ENCODE data around the gene NCAPD3.
A peak's percentile ranks its signal among the peaks of the same experiment; 100 is the strongest.

NCAPD3 gene

DNA sequence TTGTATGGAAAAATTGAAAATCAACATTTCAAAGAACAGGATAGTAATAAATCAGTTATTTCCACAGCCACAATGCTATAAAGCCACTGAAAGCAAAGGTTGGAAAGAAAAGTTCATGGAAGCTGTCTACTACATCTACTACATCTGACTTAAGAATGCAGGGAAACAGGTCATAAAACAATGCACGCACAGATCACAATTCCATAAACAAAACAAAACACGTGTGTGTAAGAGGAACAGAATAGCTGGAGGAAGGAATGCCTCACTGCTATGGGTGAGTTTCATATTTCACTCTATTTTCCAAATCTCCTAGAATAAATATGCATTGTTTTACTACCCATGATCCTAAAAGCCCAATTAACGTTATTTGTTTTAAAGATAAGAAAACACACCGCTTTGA is 66.3 kb downstream of the NCAPD3 start:
- no peak for DNase-seq

DNA sequence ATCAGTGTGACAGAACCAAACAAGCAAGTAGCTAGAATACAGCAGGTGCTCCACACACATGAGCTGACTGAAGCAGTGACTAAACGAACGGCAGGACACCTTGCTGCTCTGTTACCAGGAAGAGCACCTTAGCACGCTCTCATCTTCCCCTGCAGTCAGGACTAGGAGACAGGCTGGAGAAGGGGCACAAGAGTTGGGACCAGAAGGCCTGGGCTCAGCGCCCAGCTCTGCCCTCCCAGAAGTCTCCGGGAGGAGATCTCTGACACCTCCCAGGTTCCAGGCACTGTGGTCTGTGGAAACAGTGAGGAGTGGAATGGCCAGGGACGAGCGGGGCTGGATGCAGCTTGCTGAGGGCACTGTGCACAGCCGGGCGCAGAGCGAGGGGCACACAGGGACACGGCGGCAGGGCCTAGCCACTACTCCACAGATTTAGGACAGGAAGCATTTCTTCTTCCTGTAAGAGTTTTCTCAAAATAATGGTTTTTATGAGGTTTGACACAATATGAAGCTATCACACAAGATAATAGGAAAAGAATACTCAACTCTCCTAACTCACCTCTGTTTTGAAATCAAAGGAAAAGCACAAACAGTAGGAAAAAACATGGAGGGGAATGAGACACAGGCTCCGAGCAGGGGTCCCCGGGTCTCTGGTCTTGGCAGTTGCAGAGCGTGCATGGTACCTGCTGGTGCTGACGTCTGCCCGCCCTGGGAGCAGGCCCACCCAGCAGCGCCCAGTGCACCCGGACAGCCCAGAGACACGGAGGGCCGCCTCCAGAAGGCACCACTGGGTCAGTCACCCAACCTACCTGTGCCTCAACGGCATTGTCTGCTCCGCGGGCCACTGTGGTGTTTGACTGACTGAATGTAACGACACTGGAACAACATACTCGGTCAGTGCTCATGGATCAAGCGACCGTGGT is 67.6 kb downstream of the NCAPD3 start:
- DNase-seq = no peak

DNA sequence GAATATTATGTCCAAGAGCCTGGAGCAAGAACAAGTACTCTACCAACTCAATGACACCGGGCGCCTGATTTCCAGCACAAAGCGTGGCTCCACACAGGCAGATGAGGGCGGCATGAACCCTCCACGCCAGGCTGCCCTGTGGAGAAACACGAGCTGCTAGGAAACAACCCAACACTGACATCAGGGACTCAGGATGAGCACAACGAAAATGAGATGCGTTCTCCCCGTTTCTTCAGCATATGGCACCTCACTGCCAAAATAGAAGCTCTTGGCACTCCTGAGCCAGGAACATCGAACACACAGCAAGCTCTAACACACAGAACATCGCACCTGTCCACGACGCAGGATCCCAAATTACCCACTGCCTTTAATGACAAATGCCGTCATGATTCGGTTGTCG is 68.3 kb downstream of the NCAPD3 start:
- no peak for DNase-seq

DNA sequence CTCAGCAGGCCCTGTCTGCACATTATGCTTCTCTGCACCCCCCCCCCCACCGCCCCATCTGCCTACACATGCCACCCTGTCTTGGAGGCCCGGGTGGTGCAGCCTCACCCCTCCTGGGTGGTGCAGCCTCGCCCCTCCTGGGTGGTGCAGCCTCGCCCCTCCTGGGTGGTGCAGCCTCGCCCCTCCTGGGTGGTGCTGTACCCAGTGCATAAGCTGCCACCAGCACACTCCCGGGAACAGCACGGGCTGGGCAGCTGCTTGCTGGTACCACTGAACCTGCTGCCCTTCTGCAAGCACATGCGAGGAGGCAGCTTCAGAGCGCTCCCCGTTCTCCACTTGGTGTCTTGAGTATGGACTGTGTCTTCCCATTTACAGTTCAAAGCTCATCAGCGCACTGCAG is 69.3 kb downstream of the NCAPD3 start:
- DNase-seq = no peak

DNA sequence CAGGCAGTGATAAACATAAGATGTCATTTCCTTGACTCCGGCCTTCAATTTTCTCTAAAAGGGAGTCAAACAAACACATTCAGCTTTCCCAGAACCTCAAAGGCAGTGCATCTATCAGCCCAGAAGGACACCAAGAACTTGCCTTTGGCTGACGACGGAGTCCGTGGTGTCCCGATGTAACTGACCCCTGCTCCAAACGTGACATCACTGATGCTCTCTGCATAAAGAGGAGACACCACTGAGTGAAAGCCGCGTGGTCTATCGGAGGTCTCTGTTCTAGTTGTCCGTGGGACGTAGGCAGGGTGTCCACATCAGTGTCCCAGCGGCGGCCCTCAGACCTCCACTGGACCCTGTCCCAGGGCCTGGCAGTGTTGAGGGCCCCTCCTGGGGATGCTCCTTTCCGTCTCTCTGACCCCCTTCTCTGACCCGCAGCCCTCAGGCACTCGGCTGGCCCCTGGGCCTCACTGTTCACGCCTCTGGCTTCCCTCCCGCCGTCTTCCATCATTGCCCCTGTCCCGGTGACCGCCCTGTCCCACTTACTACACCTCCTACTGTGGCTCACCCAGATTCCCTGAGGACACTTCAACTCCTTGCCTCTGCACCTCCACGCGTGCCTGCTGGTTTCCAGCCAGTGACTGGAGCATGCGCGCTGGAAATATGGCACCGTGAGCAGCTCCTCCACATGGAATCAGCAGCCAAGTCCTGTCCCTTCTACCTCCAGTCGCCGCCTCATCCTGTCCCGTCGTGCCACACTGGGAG is 70.4 kb downstream of the NCAPD3 start:
- DNase-seq = no peak

DNA sequence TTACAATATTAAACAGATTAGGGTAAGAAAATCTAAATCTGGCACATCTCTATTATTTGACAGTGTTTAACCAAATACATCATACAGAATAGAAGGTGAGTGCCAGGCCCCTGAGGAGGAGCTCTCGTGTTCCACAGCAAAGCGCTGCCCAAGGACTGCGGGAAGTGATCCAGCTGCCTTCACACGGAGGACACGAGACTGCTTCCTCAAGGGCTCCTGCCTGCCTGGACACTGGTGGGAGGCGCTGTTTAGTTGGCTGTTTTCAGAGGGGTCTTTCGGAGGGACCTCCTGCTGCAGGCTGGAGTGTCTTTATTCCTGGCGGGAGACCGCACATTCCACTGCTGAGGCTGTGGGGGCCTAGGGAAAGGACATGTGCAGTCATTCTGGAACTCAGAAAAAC is 71.1 kb downstream of the NCAPD3 start:
- no peak for DNase-seq

DNA sequence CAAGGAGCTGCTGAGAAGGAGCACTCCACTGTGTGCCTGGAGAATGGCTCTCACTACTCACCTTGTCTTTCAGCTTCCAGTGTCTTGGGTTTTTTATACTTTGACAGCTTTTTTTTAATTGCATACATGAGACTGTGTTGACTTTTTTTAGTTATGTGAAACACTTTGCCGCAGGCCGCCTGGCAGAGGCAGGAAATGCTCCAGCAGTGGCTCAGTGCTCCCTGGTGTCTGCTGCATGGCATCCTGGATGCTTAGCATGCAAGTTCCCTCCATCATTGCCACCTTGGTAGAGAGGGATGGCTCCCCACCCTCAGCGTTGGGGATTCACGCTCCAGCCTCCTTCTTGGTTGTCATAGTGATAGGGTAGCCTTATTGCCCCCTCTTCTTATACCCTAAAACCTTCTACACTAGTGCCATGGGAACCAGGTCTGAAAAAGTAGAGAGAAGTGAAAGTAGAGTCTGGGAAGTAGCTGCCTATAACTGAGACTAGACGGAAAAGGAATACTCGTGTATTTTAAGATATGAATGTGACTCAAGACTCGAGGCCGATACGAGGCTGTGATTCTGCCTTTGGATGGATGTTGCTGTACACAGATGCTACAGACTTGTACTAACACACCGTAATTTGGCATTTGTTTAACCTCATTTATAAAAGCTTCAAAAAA is 72.6 kb downstream of the NCAPD3 start:
- no peak for DNase-seq

DNA sequence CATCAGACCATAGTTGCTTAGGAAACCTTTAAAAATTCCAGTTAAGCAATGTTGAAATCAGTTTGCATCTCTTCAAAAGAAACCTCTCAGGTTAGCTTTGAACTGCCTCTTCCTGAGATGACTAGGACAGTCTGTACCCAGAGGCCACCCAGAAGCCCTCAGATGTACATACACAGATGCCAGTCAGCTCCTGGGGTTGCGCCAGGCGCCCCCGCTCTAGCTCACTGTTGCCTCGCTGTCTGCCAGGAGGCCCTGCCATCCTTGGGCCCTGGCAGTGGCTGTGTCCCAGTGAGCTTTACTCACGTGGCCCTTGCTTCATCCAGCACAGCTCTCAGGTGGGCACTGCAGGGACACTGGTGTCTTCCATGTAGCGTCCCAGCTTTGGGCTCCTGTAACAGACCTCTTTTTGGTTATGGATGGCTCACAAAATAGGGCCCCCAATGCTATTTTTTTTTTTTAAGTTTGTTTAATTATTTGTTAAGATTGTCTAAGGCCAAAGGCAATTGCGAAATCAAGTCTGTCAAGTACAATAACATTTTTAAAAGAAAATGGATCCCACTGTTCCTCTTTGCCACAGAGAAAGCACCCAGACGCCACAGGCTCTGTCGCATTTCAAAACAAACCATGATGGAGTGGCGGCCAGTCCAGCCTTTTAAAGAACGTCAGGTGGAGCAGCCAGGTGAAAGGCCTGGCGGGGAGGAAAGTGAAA is 73.4 kb downstream of the NCAPD3 start:
- DNase-seq = no peak

DNA sequence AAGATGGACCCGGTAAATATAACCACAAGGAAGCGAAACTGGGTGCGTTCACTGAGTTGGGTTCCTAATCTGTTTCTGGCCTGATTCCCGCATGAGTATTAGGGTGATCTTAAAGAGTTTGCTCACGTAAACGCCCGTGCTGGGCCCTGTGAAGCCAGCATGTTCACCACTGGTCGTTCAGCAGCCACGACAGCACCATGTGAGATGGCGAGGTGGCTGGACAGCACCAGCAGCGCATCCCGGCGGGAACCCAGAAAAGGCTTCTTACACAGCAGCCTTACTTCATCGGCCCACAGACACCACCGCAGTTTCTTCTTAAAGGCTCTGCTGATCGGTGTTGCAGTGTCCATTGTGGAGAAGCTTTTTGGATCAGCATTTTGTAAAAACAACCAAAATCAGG is 74.4 kb downstream of the NCAPD3 start:
- DNase-seq = no peak

DNA sequence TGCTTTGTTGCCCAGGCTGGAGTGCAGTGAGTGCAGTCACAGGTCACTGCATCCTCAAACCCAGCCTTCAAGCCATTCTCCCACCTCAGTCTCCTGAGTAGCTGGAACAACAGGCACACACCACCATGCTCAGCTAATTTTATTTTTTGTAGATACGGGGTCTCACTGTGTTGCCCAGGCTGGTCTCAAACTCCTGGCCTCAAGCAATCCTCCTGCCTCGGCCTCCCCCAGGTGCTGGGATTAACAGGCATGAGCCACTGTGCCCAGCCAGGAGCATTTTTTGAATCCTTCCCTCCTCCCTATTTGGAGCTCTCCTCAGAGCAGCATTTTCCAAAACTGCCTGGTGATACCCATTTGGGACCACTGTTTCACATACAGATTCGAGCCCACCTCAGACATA is 77.2 kb downstream of the NCAPD3 start:
- no peak for DNase-seq

DNA sequence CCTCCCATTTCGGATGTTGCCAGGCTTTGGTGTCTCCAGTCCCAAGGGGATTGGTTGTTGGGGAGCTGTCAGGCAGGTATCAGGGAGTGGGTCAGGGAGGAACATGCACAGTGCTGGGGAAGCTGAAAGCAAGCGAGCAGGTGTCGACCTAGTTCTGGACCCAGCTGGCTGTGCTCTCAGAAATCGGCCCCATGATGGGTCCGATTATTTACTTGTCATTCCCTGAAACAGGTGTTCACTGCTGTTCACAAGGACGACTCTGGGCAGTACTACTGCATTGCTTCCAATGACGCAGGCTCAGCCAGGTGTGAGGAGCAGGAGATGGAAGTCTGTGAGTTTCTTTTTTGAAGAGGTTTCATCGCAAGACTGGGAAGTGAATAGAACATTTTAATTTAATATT is 78.1 kb downstream of the NCAPD3 start:
- no peak for DNase-seq

DNA sequence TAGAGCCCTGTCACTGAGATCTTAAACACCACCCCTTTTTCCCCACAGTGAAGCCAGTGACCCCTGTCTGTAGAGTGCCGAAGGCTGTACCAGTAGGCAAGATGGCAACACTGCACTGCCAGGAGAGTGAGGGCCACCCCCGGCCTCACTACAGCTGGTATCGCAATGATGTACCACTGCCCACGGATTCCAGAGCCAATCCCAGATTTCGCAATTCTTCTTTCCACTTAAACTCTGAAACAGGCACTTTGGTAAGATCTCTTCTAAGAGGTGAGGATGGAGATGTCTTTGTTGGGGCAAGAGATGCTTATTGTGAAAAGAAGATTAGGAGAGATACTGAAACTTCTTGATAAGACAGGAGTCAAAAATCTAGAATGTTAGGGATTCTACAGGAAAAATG is 79.0 kb downstream of the NCAPD3 start:
- no peak for DNase-seq

DNA sequence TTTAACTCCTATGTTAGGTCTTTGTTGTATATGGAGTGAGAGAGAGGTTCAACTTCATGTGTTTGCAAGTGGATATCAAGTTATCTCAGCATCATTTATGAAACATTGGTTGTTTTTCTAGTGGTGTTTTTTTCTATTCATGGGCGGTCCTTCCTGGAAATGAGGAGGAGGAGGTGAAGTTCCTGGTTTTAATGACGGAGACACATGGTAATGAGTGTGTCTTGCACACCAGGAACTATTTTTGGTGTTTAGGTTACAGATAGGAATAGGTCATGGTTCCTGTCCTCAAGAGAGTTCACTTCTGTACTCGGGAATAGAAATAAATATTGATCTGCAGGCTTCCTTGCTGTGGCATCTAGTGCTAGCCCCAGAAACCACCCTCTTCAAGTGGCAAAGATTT is 80.0 kb downstream of the NCAPD3 start:
- no peak for DNase-seq

DNA sequence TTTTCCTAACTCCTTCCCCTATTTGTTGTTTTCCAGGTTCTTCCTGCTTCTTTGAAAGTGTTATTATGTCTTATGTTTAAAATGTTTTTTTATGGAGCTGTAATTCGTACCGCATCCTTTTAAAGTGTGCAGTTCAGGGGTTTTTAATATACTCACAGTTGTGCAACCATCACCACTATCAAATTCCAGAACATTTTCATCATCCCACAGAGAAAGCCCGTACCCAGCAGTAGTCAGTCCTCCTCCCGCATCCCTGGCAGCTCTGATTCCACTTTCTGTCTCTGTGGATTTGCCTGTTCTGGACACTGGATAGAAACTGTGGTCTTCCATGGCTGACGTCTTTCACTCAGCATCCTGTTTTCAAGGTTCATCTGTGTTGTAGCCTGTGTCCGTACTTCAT is 81.2 kb downstream of the NCAPD3 start:
- DNase-seq = no peak

DNA sequence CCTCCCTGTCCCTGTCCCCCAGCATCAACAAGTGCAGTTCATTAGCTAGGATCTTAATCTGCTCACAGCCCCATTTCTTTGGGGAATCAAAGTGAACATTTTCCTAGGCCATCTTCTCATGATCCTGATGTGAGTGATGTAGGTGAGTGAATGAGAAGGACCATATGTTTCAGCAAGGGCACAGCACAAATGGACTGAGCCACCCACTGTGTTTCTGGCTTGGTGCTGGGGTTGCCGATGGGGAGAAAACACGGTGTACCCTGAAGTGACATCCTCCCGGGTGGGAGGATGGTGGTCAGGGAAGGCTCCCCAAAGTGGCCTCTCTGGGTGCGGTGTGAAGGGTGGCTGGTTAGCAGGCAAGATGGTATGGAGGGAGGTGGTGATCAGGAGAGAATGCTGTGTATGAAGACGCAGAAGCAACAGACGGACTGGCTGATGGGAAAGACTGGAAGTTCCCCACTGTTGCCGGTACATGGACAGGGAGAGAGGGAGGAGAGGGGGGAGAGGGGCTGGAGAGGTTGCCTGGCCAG is 82.7 kb downstream of the NCAPD3 start:
- DNase-seq = no peak

DNA sequence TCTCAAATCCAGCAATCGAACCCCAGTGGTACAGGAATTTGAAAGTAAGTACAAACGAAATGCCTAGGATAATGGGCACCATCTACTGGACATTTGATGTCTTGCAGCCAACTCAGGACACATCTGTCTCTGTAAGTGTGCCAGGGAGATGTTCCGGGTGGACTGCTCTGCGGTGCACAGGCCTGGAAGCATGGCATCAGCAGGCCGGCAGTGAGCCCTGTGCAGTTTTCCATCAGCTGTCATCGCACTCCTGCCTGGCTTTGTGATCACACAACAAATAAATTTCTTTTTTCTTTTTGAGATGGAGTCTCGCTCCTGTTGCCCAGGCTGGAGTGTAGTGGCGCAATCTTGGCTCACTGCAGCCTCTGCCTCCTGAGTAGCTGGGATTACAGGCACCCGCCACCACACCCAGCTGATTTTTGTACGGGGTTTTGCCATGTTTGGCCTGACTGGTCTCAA is 83.9 kb downstream of the NCAPD3 start:
- peak; percentile 84 for DNase-seq

DNA sequence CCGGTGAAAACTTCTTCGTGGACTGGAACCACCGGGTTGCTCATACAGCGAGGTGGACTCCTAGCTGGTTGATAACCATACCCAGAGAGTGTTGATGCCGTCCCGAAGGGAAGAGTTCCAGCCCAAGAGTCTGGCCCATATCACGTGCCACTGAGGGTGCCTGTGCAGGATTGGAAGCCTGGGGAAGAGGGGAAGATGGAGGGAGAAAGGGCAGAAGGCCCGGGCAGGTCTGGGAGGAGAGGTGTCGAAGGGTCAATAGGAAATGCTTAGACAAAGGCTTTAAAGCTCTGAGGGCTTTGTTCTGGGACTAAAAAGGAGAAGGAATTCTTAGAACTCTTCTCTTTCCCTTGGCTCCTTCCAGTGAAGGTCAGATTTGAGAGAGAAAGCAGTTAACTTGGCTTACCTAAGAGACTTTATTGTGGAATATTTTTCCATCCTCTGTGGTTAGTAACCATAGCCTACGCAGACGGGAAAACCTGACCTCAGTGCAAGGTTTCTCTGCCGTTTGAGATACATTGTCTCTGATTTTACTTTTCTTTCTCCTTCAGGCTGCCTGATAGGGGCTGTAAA is 84.4 kb downstream of the NCAPD3 start:
- no peak for DNase-seq

DNA sequence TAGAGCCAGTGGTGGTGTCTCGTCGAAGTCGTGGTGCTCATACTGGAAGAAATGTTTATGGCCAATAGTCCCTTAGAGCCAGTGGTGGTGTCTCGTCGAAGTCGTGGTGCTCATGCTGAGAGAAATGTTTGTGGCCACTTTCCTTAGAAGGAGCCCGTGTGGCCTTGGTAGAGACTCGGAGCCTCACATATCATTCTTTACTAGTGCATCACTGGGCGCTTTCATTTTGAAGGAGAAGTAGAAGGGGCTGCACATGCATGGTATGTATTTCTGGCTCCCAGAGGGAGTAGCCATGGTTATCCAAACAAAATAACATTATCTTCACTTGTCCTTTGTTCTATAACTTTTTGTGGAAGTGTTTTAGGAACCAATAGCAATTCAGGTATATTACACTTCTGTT is 85.4 kb downstream of the NCAPD3 start:
- no peak for DNase-seq

DNA sequence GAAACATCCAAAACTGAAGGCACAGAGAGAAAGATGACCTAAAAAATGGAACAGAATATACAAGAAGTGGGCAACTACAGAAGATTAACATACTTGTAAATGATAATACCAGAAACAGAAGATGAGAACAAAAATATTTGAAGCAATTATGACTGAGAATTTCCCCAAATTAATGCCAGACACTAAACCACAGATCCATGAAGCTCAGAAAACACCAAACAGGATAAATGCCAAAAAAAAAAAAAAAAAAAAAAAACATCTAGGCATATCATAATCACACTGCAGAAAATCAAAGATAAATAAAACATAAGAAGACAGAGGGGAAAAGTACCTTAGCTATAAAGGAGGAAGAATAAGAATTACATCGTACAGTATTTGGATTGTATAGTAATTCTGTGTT is 89.6 kb downstream of the NCAPD3 start:
- DNase-seq = no peak

DNA sequence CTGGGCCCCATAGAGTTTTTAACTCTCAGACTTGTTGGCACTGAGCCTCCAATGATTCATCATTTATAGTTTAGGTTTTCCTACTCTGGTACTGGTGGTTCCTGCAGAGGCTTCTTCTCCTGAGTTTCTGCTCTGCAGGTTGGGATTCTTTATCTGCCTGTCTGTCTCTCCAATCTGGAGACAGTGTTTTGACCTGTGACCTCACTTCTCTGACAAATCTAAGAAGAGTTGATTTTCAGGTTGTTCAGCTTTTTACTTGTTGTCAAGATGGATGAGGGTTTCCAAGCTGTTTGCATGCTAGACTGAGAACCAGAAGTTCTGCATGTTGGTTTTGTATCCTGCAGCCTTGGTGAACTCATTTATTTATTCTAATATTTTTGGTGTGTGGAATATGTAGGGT is 91.0 kb downstream of the NCAPD3 start:
- DNase-seq = no peak

DNA sequence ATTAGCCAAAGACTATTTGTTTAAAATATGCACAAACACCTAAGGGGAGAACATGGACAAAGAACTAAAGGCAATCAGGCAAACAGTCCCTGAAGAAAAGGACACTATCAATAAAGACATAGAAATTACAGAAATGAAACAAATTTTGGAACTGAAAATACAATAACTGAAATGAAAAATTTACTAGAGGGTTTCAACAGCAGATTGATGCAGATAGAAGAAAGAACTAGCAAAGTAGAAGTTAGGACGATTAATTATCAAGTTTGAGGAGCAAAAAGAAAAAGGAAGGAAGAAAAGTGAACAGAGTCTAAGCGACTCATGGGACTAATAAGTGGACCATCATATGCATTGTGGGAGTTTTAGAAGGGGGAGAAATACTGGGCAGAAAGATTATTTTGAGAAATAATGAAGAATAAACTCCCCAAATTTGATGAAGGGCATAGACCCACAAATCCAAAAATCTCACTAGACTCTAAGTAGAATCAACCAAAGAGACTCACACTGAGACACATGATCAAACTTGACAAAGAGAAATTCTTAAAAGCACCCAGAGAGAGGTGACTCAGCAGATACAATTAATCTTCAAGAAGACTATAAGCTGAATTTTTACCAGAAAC is 92.0 kb downstream of the NCAPD3 start:
- no peak for DNase-seq

Data from right hindlimb (tissue), 1 donor.